Myometrial cell (primary cell): ENCODE results near the gene NEK5. TPM values are rescaled to one million over a fixed set of nuclear protein-coding genes. Genes with fewer than 3 reads are reported as not detected.

Experiments
- total RNA-seq: library from RNA; depleted of rRNA; stranded (reverse); fragments of >200 nt; gene quantifications from 2 replicates; pipeline ENCODE4 v1.2.3, GENCODE V29; 2015

Gene NEK5
- total RNA-seq: not detected in 2 replicates

GRCh38 chr13:52128714-52129700 lies at the start of gene NEK5:
NEK5 (minus strand) TSS chr13:52129073; CDS start chr13:52127482, 1,591 bp downstream.

GRCh38 chr13:52159159-52159982 lies 30.5 kb upstream of the NEK5 start, which contains the start of gene NEK3:
NEK3 (minus strand) TSS chr13:52159597; CDS start chr13:52156191, 3,406 bp downstream.

GRCh38 chr13:52024481-52024880 lies 104.4 kb downstream of the NEK5 start, which contains the start of gene UTP14C:
UTP14C (plus strand) TSS chr13:52024691; CDS start chr13:52028805, 4,114 bp downstream.

GRCh38 chr13:52011632-52012511 lies 117.0 kb downstream of the NEK5 start, which contains the start of gene ALG11:
ALG11 (plus strand) TSS chr13:52012398; CDS start chr13:52012419, 21 bp downstream.

GRCh38 chr13:52010890-52011631 lies 117.8 kb downstream of the NEK5 start, which contains the start of gene ATP7B:
ATP7B (minus strand) TSS chr13:52011450; CDS start chr13:52011337, 113 bp downstream.

Other genes with a start within 250 kb of the NEK5 start
- 1.6 and 2.3 TPM in 2 replicates for gene ATP7B, start 117.6 kb downstream of the NEK5 start, total RNA-seq
- gene ALG11, start 116.7 kb downstream of the NEK5 start, total RNA-seq: 9.4 and 9.8 TPM in 2 replicates
- gene UTP14C, start 104.4 kb downstream of the NEK5 start, total RNA-seq: 6.1 and 8.2 TPM in 2 replicates
- 6.2 and 6.6 TPM in 2 replicates for gene NEK3, start 30.5 kb upstream of the NEK5 start, total RNA-seq